HEK293 (cell line): ENCODE results near the gene LAMC3.

ENCODE experiments used
- CTCF ChIA-PET: fragments of 350-600 bp; formaldehyde crosslinking; extraction: SDS; loops from one replicate; lab custom pipeline; 2021; ENCODE audit warnings: antibody characterized with exemption; lab: Yijun Ruan, JAX
- POLR2A ChIA-PET: fragments of 300-600 bp; formaldehyde crosslinking; extraction: SDS; loops from one replicate; lab custom pipeline; 2020; ENCODE audit warnings: antibody characterized with exemption, inconsistent platforms; lab: Yijun Ruan, JAX
- H3K27ac ChIP-seq: fragments of 200-500 bp; sonication (Bioruptor generic); 2 replicates; pipeline ENCODE4 v1.5.1; 2014; ENCODE audit warnings: low read depth, low read length, control low read depth, inconsistent platforms; ENCODE audit errors: extremely low read depth
- H3K36me3 ChIP-seq, 2 experiments: fragments of 200-500 bp in 1 of 2; sonication (Bioruptor generic) in 1 of 2; 1 replicate in 1 of 2; 2 replicates in 1 of 2; pipeline ENCODE4 v1.5.1; 2014 to 2017; ENCODE audit warnings: inconsistent platforms in 2 of 2, low read length in 2 of 2; ENCODE audit not compliant: control insufficient read depth in 2 of 2, insufficient read depth in 1 of 2
- H3K4me1 ChIP-seq: fragments of 200-500 bp; sonication (Bioruptor generic); 2 replicates; pipeline ENCODE4 v1.5.1; 2014; ENCODE audit warnings: mild to moderate bottlenecking, low read length, inconsistent platforms; ENCODE audit not compliant: control insufficient read depth, insufficient read depth
- H3K4me3 ChIP-seq: 2 replicates; pipeline ENCODE4 v1.5.1; 2011; ENCODE audit warnings: low read depth, mild to moderate bottlenecking, control low read depth, low read length, moderate library complexity
- H3K9me3 ChIP-seq: fragments of 200-500 bp; sonication (Bioruptor generic); 2 replicates; pipeline ENCODE4 v1.5.1; 2014; ENCODE audit warnings: low read depth, low read length, inconsistent platforms; ENCODE audit not compliant: control insufficient read depth, insufficient read depth
- KLF1 ChIP-seq: fragments of 450-650 bp; formaldehyde crosslinking; IDR thresholded peaks from 2 replicates; pipeline ENCODE4 v1.5.1; 2016; ENCODE audit warnings: missing biosample characterization, missing genetic modification characterization
- ZFP37 ChIP-seq: fragments of 450-650 bp; formaldehyde crosslinking; IDR thresholded peaks from 2 replicates; pipeline ENCODE4 v1.5.1; 2016; ENCODE audit warnings: missing biosample characterization, missing genetic modification characterization
- ZFP69B ChIP-seq: fragments of 450-650 bp; formaldehyde crosslinking; IDR thresholded peaks from 2 replicates; pipeline ENCODE4 v1.5.1; 2016; ENCODE audit warnings: missing biosample characterization, missing genetic modification characterization
- ZNF155 ChIP-seq: fragments of 450-650 bp; formaldehyde crosslinking; IDR thresholded peaks from 2 replicates; pipeline ENCODE4 v1.5.1; 2016; ENCODE audit warnings: missing biosample characterization, missing genetic modification characterization
- ZNF157 ChIP-seq: fragments of 450-650 bp; formaldehyde crosslinking; IDR thresholded peaks from 2 replicates; pipeline ENCODE4 v1.5.1; 2016; ENCODE audit warnings: missing biosample characterization, missing genetic modification characterization
- ZNF221 ChIP-seq: fragments of 450-650 bp; formaldehyde crosslinking; IDR thresholded peaks from 2 replicates; pipeline ENCODE4 v1.5.1; 2017; ENCODE audit warnings: missing biosample characterization, missing genetic modification characterization, borderline replicate concordance
- ZNF223 ChIP-seq: fragments of 450-650 bp; formaldehyde crosslinking; IDR thresholded peaks from 2 replicates; pipeline ENCODE4 v1.5.1; 2016; ENCODE audit warnings: missing biosample characterization, missing genetic modification characterization
- ZNF248 ChIP-seq: fragments of 450-650 bp; formaldehyde crosslinking; IDR thresholded peaks from 2 replicates; pipeline ENCODE4 v1.5.1; 2017; ENCODE audit warnings: missing biosample characterization, missing genetic modification characterization
- ZNF423 ChIP-seq: fragments of 450-650 bp; formaldehyde crosslinking; IDR thresholded peaks from 2 replicates; pipeline ENCODE4 v1.5.1; 2016; ENCODE audit warnings: missing biosample characterization, missing genetic modification characterization
- ZNF530 ChIP-seq: fragments of 450-650 bp; formaldehyde crosslinking; IDR thresholded peaks from 2 replicates; pipeline ENCODE4 v1.5.1; 2016; ENCODE audit warnings: low read depth, missing biosample characterization, missing genetic modification characterization
- ZNF555 ChIP-seq: fragments of 450-650 bp; formaldehyde crosslinking; conservative IDR thresholded peaks from 2 replicates; pipeline ENCODE4 v1.5.1; 2017; ENCODE audit warnings: missing biosample characterization, mild to moderate bottlenecking, missing genetic modification characterization, inconsistent platforms
- ZNF626 ChIP-seq: fragments of 450-650 bp; sonication (Bioruptor Pico); formaldehyde crosslinking; IDR thresholded peaks from 2 replicates; pipeline ENCODE4 v1.5.1; 2018; ENCODE audit warnings: missing biosample characterization, missing genetic modification characterization, inconsistent platforms
- ZNF664 ChIP-seq: fragments of 450-650 bp; formaldehyde crosslinking; IDR thresholded peaks from 2 replicates; pipeline ENCODE4 v1.5.1; 2016; ENCODE audit warnings: missing biosample characterization, missing genetic modification characterization
- ZNF677 ChIP-seq: fragments of 450-650 bp; IDR thresholded peaks from 2 replicates; pipeline ENCODE4 v1.5.0; 2018; ENCODE audit warnings: missing biosample characterization, mild to moderate bottlenecking, missing genetic modification characterization, moderate library complexity
- ZNF837 ChIP-seq: fragments of 450-650 bp; formaldehyde crosslinking; IDR thresholded peaks from 2 replicates; pipeline ENCODE4 v1.5.1; 2016; ENCODE audit warnings: missing biosample characterization, missing genetic modification characterization
- ZNF843 ChIP-seq: fragments of 450-650 bp; formaldehyde crosslinking; IDR thresholded peaks from 2 replicates; pipeline ENCODE4 v1.5.1; 2016; ENCODE audit warnings: missing biosample characterization, missing genetic modification characterization
- ZSCAN16 ChIP-seq: fragments of 450-650 bp; formaldehyde crosslinking; IDR thresholded peaks from 2 replicates; pipeline ENCODE4 v1.5.1; 2016; ENCODE audit warnings: missing biosample characterization, missing genetic modification characterization
- TF ChIP-seq, protein P1 (sequence below): fragments of 450-650 bp; formaldehyde crosslinking; IDR thresholded peaks from 2 replicates; pipeline ENCODE4 v1.5.1; 2016; ENCODE audit warnings: missing biosample characterization, missing genetic modification characterization
- TF ChIP-seq, protein P2 (sequence below): sonication (generic); formaldehyde crosslinking; IDR thresholded peaks from 2 replicates; pipeline ENCODE4 v1.8.1; 2022; ENCODE audit warnings: mild to moderate bottlenecking, moderate library complexity, missing genetic modification reagents
- TF ChIP-seq, protein P3 (sequence below): fragments of 450-650 bp; formaldehyde crosslinking; IDR thresholded peaks from 2 replicates; pipeline ENCODE4 v1.5.1; 2017; ENCODE audit warnings: missing biosample characterization, missing genetic modification characterization
- TF ChIP-seq, protein P4 (sequence below): fragments of 450-650 bp; formaldehyde crosslinking; IDR thresholded peaks from 2 replicates; pipeline ENCODE4 v1.5.1; 2017; ENCODE audit warnings: missing biosample characterization, missing genetic modification characterization
- TF ChIP-seq, protein P5 (sequence below): fragments of 450-650 bp; formaldehyde crosslinking; conservative IDR thresholded peaks from 2 replicates; pipeline ENCODE4 v1.5.1; 2016; ENCODE audit warnings: low read depth, missing biosample characterization, missing genetic modification characterization

LAMC3 gene

DNA sequence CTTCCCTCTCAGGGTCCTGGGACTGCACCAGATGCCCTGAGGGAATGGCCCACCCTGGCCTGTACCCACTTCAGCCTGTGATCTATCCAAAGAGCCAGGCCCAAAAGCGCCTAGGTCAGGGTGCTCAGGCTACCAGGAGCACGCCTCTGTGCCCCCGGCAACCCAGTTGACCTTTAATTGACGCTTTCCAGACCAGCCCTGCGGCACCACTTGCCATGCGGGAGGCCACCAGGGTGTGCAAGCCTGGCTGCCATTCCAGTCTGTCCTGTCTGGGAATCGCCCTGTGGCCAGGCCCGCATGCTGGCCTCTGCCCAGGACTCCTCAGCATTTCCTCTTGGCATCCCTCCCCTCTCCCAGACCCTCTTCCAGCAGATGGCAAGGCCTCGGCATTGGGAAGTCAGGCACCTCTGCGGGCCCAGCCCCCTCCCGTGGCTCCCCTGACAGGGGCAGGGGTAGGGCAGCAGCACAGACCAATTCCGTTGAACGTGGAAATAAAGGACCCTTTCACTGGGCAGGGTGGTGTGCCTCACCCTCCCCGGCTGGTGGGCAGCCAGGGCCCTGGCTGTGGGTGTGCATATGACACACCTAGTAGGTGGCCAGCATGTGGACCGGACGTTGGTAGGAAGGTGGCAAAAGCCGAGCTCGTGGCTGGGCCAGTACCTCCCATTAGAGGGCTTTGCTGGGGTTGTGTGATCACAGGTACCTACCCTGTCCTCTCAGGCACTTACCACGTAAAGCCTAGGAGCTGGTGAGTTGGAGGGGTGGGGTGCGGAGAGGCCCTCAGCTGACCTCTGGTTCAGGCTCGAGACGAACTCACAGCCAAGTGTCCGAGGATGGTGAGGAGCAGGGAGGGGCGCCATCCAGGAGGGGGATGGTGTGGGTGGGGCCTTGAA lies 83.8 kb downstream of the LAMC3 start:
- Histone ChIP-seq H3K4me1 (no peaks in the 10 kb centered on the region), H3K36me3 (no peaks in the 10 kb centered on the region), H3K4me3 (no peak overlapping the region), H3K9me3 (no peaks in the 10 kb centered on the region), H3K27ac (no peak overlapping the region)
- CTCF ChIA-PET: interaction anchor here (0.7 kb wide), 1 partner anchor 93 kb away, joined by 3 read pairs; no protein-coding TSS in a partner anchor
- POLR2A ChIA-PET: interaction anchor here (0.6 kb wide), 1 partner anchor 106 kb away, joined by 6 read pairs; no protein-coding TSS in a partner anchor
- no peak for TF ChIP-seq ZNF555 (tag by site-specific recombination)
- no peak for TF ChIP-seq ZNF664 (tag by site-specific recombination)
- TF ChIP-seq KLF1: no peak
- TF ChIP-seq, protein P1, sequence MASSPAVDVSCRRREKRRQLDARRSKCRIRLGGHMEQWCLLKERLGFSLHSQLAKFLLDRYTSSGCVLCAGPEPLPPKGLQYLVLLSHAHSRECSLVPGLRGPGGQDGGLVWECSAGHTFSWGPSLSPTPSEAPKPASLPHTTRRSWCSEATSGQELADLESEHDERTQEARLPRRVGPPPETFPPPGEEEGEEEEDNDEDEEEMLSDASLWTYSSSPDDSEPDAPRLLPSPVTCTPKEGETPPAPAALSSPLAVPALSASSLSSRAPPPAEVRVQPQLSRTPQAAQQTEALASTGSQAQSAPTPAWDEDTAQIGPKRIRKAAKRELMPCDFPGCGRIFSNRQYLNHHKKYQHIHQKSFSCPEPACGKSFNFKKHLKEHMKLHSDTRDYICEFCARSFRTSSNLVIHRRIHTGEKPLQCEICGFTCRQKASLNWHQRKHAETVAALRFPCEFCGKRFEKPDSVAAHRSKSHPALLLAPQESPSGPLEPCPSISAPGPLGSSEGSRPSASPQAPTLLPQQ (tag by site-specific recombination): no peak
- TF ChIP-seq, protein P2, sequence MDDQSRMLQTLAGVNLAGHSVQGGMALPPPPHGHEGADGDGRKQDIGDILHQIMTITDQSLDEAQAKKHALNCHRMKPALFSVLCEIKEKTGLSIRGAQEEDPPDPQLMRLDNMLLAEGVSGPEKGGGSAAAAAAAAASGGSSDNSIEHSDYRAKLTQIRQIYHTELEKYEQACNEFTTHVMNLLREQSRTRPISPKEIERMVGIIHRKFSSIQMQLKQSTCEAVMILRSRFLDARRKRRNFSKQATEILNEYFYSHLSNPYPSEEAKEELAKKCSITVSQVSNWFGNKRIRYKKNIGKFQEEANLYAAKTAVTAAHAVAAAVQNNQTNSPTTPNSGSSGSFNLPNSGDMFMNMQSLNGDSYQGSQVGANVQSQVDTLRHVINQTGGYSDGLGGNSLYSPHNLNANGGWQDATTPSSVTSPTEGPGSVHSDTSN (CRISPR knock-in tag): no peak
- TF ChIP-seq ZNF423: no peak
- no peak for TF ChIP-seq ZNF530 (tag by site-specific recombination)
- TF ChIP-seq ZNF157 (tag by site-specific recombination): no peak
- no peak for TF ChIP-seq ZNF223
- TF ChIP-seq ZNF155 (tag by site-specific recombination): no peak
- TF ChIP-seq ZNF677: no peak
- TF ChIP-seq, protein P3, sequence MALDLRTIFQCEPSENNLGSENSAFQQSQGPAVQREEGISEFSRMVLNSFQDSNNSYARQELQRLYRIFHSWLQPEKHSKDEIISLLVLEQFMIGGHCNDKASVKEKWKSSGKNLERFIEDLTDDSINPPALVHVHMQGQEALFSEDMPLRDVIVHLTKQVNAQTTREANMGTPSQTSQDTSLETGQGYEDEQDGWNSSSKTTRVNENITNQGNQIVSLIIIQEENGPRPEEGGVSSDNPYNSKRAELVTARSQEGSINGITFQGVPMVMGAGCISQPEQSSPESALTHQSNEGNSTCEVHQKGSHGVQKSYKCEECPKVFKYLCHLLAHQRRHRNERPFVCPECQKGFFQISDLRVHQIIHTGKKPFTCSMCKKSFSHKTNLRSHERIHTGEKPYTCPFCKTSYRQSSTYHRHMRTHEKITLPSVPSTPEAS: no peak

DNA sequence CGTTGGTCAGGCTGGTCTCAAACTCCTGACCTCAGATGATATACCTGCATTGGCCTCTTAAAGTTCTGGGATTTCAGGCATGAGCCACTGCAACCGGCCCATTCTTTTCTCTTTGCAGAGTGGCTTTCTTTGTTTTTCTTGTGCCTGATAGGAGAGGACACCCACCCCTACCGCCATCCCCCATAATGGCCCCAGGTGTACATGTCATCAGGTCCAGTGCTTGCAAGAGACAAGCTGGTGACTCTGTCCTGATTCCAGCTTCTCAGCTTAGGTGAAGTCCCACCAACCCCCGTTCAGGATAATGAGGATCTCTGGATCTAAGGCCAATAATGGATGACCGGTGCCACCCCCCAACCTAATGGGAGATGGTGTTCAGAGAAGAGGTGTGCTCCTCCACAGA lies 85.0 kb downstream of the LAMC3 start:
- CTCF ChIA-PET: interaction anchor here (1.1 to 1.8 kb wide), 2 partner anchors 15 to 48 kb away, joined by 4 to 6 read pairs; no protein-coding TSS in a partner anchor
- no peak overlapping the region for H3K27ac ChIP-seq
- no peaks in the 10 kb centered on the region for H3K36me3 ChIP-seq
- H3K4me1 ChIP-seq: no peaks in the 10 kb centered on the region
- TF ChIP-seq ZFP69B (tag by site-specific recombination) (no peak), ZNF843 (tag by site-specific recombination) (no peak), ZFP37 (tag by site-specific recombination) (no peak), ZNF248 (tag by site-specific recombination) (no peak), ZNF221 (no peak), ZNF837 (no peak), ZNF626 (no peak), ZSCAN16 (tag by site-specific recombination) (no peak)
- TF ChIP-seq, protein P4, sequence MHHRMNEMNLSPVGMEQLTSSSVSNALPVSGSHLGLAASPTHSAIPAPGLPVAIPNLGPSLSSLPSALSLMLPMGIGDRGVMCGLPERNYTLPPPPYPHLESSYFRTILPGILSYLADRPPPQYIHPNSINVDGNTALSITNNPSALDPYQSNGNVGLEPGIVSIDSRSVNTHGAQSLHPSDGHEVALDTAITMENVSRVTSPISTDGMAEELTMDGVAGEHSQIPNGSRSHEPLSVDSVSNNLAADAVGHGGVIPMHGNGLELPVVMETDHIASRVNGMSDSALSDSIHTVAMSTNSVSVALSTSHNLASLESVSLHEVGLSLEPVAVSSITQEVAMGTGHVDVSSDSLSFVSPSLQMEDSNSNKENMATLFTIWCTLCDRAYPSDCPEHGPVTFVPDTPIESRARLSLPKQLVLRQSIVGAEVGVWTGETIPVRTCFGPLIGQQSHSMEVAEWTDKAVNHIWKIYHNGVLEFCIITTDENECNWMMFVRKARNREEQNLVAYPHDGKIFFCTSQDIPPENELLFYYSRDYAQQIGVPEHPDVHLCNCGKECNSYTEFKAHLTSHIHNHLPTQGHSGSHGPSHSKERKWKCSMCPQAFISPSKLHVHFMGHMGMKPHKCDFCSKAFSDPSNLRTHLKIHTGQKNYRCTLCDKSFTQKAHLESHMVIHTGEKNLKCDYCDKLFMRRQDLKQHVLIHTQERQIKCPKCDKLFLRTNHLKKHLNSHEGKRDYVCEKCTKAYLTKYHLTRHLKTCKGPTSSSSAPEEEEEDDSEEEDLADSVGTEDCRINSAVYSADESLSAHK (tag by site-specific recombination): no peak
- TF ChIP-seq, protein P5, sequence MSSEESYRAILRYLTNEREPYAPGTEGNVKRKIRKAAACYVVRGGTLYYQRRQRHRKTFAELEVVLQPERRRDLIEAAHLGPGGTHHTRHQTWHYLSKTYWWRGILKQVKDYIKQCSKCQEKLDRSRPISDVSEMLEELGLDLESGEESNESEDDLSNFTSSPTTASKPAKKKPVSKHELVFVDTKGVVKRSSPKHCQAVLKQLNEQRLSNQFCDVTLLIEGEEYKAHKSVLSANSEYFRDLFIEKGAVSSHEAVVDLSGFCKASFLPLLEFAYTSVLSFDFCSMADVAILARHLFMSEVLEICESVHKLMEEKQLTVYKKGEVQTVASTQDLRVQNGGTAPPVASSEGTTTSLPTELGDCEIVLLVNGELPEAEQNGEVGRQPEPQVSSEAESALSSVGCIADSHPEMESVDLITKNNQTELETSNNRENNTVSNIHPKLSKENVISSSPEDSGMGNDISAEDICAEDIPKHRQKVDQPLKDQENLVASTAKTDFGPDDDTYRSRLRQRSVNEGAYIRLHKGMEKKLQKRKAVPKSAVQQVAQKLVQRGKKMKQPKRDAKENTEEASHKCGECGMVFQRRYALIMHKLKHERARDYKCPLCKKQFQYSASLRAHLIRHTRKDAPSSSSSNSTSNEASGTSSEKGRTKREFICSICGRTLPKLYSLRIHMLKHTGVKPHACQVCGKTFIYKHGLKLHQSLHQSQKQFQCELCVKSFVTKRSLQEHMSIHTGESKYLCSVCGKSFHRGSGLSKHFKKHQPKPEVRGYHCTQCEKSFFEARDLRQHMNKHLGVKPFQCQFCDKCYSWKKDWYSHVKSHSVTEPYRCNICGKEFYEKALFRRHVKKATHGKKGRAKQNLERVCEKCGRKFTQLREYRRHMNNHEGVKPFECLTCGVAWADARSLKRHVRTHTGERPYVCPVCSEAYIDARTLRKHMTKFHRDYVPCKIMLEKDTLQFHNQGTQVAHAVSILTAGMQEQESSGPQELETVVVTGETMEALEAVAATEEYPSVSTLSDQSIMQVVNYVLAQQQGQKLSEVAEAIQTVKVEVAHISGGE: no peak
- TF ChIP-seq, all 188 proteins: peak for 0
- POLR2A ChIA-PET: interaction anchor here (0.9 kb wide), 1 partner anchor 31 kb away, joined by 6 read pairs; the partner anchor contains the start of gene NUP214
- H3K4me3 ChIP-seq: no peak overlapping the region
- no peaks in the 10 kb centered on the region for H3K9me3 ChIP-seq
